Measurements from ENCODE around the gene TBX18. TPM values are rescaled to one million over a fixed set of nuclear protein-coding genes. Genes with fewer than 3 reads are reported as not detected.

The TBX18 gene
- total RNA-seq, 3 donors from 2014 or later, result 0.23 to 1.7 (median 0.82) TPM

- intact Hi-C loops (cut with DNase I, micrococcal nuclease), result no loop called here
- no peak for ATAC-seq
- H3K4me3 ChIP-seq, result no peak overlapping the region
Measured at GRCh38 chr6:84731901-84732300, 32.5 kb downstream of the TBX18 start.

GRCh38 chr6:84731401-84731800 is 33.0 kb downstream of the TBX18 start:
- no peak overlapping the region for H3K4me3 ChIP-seq
- H3K4me1 ChIP-seq (ENCODE audit: low read depth), result no peaks in the 10 kb centered on the region
- ATAC-seq, result no peak
- no peaks in the 10 kb centered on the region for H3K36me3 ChIP-seq (ENCODE audit: low read depth)
- no peak for DNase-seq
- TF ChIP-seq CTCF (IDR thresholded peaks at IDR 0.05), result no peak
- intact Hi-C loops (cut with DNase I, micrococcal nuclease), result no loop called here
- H3K9me3 ChIP-seq, result no peaks in the 10 kb centered on the region

More at GRCh38 chr6:84731901-84732300, 32.5 kb downstream of the TBX18 start:
- Histone ChIP-seq H3K9me3 (no peaks in the 10 kb centered on the region), H3K4me1 (ENCODE audit: low read depth) (no peaks in the 10 kb centered on the region), H3K36me3 (ENCODE audit: low read depth) (no peaks in the 10 kb centered on the region)
- DNase-seq, result no peak
- TF ChIP-seq CTCF (IDR thresholded peaks at IDR 0.05), result no peak

GRCh38 chr6:84728602-84729001 is 35.8 kb downstream of the TBX18 start:
- Histone ChIP-seq H3K9me3 (no peaks in the 10 kb centered on the region), H3K4me3 (no peak overlapping the region), H3K4me1 (ENCODE audit: low read depth) (no peaks in the 10 kb centered on the region), H3K36me3 (ENCODE audit: low read depth) (no peaks in the 10 kb centered on the region)
- TF ChIP-seq CTCF (IDR thresholded peaks at IDR 0.05), result no peak
- DNase-seq, result no peak
- intact Hi-C loops (cut with DNase I, micrococcal nuclease), result no loop called here
- ATAC-seq, result no peak

- no peaks in the 10 kb centered on the region for H3K36me3 ChIP-seq (ENCODE audit: low read depth)
- intact Hi-C loops (cut with DNase I, micrococcal nuclease), result no loop called here
- H3K4me1 ChIP-seq (ENCODE audit: low read depth), result no peaks in the 10 kb centered on the region
- TF ChIP-seq CTCF (IDR thresholded peaks at IDR 0.05), result no peak
- no peak for ATAC-seq
- no peaks in the 10 kb centered on the region for H3K9me3 ChIP-seq
- DNase-seq, result no peak
- H3K4me3 ChIP-seq, result no peak overlapping the region
Measured at GRCh38 chr6:84719152-84719551, 45.2 kb downstream of the TBX18 start.

- TF ChIP-seq CTCF (IDR thresholded peaks at IDR 0.05), result no peak
- Histone ChIP-seq H3K4me1 (ENCODE audit: low read depth) (no peaks in the 10 kb centered on the region), H3K9me3 (no peaks in the 10 kb centered on the region), H3K4me3 (no peak overlapping the region), H3K36me3 (ENCODE audit: low read depth) (no peaks in the 10 kb centered on the region)
- intact Hi-C loops (cut with DNase I, micrococcal nuclease), result no loop called here
- ATAC-seq (no peak), DNase-seq (no peak)
Measured at GRCh38 chr6:84718038-84718955, 46.1 kb downstream of the TBX18 start.

Data from mucosa of descending colon (tissue), 3 donors.